A549 (cell line): ENCODE data around the gene UTF1. TPM values are rescaled to one million over a fixed set of nuclear protein-coding genes. Genes with fewer than 3 reads are reported as not detected.

Experiments used
- ATAC-seq, 2 experiments: fragments of 200-7000 bp in 1 of 2; fragments of >200 bp in 1 of 2; cut with Nextera tagmentation in 1 of 2; cut with Tn5 transposase in 1 of 2; 3 replicates each; pipeline versions ENCODE4 v1.8.0 to v1.9.1; 2018 to 2020; ENCODE audit warnings: mild to moderate bottlenecking in 1 of 2, moderate library complexity in 1 of 2
- CTCF ChIA-PET: fragments of 300-600 bp; sonication (Branson Sonifier 250); formaldehyde crosslinking; extraction: SDS; loops from one replicate; lab custom pipeline; 2021; ENCODE audit warnings: antibody characterized with exemption, inconsistent platforms; lab: Yijun Ruan, JAX
- POLR2A ChIA-PET: fragments of 350-600 bp; formaldehyde crosslinking; extraction: SDS; loops from one replicate; lab custom pipeline; 2021; ENCODE audit warnings: antibody characterized with exemption, inconsistent platforms; lab: Yijun Ruan, JAX
- DNase-seq, 2 experiments: peaks; one replicate each; pipeline versions ENCODE4 v3.0.0 to v3.0.0-alpha.2; 2011 to 2016; ENCODE audit warnings: low read depth in 1 of 2, low spot score in 1 of 2
- FAIRE-seq: peaks from 2 replicates; lab custom pipeline; 2011; peaks lifted over from hg19 to GRCh38; lab: Jason Lieb, UNC
- H3K27ac ChIP-seq, 2 experiments: fragments of >200 bp; sonication (Bioruptor Twin); formaldehyde crosslinking; 3 replicates each; pipeline ENCODE4 v1.5.1; 2016 to 2017
- H3K4me1 ChIP-seq: fragments of >200 bp; sonication (Bioruptor Twin); formaldehyde crosslinking; 3 replicates; pipeline ENCODE4 v1.6.1; 2016
- H3K4me2 ChIP-seq: fragments of >200 bp; sonication (Bioruptor Twin); formaldehyde crosslinking; 3 replicates; pipeline ENCODE4 v1.6.1; 2016
- H3K4me3 ChIP-seq: fragments of >200 bp; sonication (Bioruptor Twin); formaldehyde crosslinking; 3 replicates; pipeline ENCODE4 v1.5.1; 2016
- H3K9me3 ChIP-seq: fragments of >200 bp; sonication (Bioruptor Twin); formaldehyde crosslinking; 3 replicates; pipeline ENCODE4 v1.6.1; 2016
- ATOH8 ChIP-seq: fragments of 250-450 bp; sonication (Bioruptor Pico); IDR thresholded peaks from 2 replicates; pipeline ENCODE4 v1.5.0; 2020; ENCODE audit warnings: low read depth, mild to moderate bottlenecking, moderate library complexity
- CBX2 ChIP-seq: fragments of 200-600 bp; sonication (generic); IDR thresholded peaks from 2 replicates; pipeline ENCODE4 v1.6.1; 2016; ENCODE audit warnings: low read depth, mild to moderate bottlenecking, borderline replicate concordance
- CBX8 ChIP-seq: fragments of 200-600 bp; sonication (generic); IDR thresholded peaks from 2 replicates; pipeline ENCODE4 v1.6.1; 2016
- ELK1 ChIP-seq: fragments of 150-350 bp; IDR thresholded peaks from 2 replicates; pipeline ENCODE4 v1.6.1; 2014; ENCODE audit warnings: low read depth, mild to moderate bottlenecking, low read length
- FOSL2 ChIP-seq, 2 experiments: fragments of 450-650 bp in 1 of 2; fragments of >200 bp in 1 of 2; sonication (Bioruptor Twin) in 1 of 2; formaldehyde crosslinking; IDR thresholded peaks; 2 replicates each; pipeline versions ENCODE4 v1.5.0 to v1.6.1; 2016 to 2020; ENCODE audit warnings: mild to moderate bottlenecking in 1 of 2, moderate library complexity in 1 of 2
- FOXS1 ChIP-seq: fragments of 250-450 bp; sonication (Bioruptor Pico); IDR thresholded peaks from 2 replicates; pipeline ENCODE4 v1.5.0; 2020; ENCODE audit warnings: mild to moderate bottlenecking, moderate library complexity
- HDAC2 ChIP-seq: fragments of 200-600 bp; sonication (generic); IDR thresholded peaks from 2 replicates; pipeline ENCODE4 v1.6.1; 2016
- HEYL ChIP-seq: fragments of 250-450 bp; sonication (Bioruptor Pico); IDR thresholded peaks from 2 replicates; pipeline ENCODE4 v1.8.0; 2021; ENCODE audit warnings: mild to moderate bottlenecking, moderate library complexity
- HMGXB4 ChIP-seq: fragments of 250-450 bp; sonication (Bioruptor Pico); IDR thresholded peaks from 2 replicates; pipeline ENCODE4 v1.5.0; 2021; ENCODE audit warnings: mild to moderate bottlenecking, moderate library complexity, borderline replicate concordance
- HOXB13 ChIP-seq: fragments of 250-450 bp; sonication (Bioruptor Pico); IDR thresholded peaks from 2 replicates; pipeline ENCODE4 v1.5.0; 2020; ENCODE audit warnings: low read depth, mild to moderate bottlenecking, moderate library complexity
- JUNB ChIP-seq: fragments of >200 bp; sonication (Bioruptor Twin); formaldehyde crosslinking; IDR thresholded peaks from 2 replicates; pipeline ENCODE4 v1.6.1; 2016
- KDM1A ChIP-seq: fragments of 200-600 bp; sonication (generic); IDR thresholded peaks from 2 replicates; pipeline ENCODE4 v1.6.1; 2016; ENCODE audit warnings: low read depth, mild to moderate bottlenecking
- KDM5A ChIP-seq: fragments of 200-600 bp; sonication (generic); IDR thresholded peaks from 2 replicates; pipeline ENCODE4 v1.6.1; 2016; ENCODE audit warnings: antibody characterized with exemption, mild to moderate bottlenecking
- MAZ ChIP-seq: fragments of 150-350 bp; IDR thresholded peaks from 2 replicates; pipeline ENCODE4 v1.6.1; 2014; ENCODE audit warnings: antibody characterized with exemption, low read depth, low read length, borderline replicate concordance
- NFE2L2 ChIP-seq: fragments of 150-350 bp; conservative IDR thresholded peaks from 2 replicates; pipeline ENCODE4 v1.6.1; 2014; ENCODE audit warnings: low read length
- NPAS2 ChIP-seq: fragments of 250-450 bp; sonication (Bioruptor Pico); IDR thresholded peaks from 2 replicates; pipeline ENCODE4 v1.8.0; 2022; ENCODE audit warnings: mild to moderate bottlenecking, moderate library complexity, borderline replicate concordance
- NR3C1 ChIP-seq: fragments of >200 bp; sonication (Bioruptor Twin); formaldehyde crosslinking; IDR thresholded peaks from 3 replicates; pipeline ENCODE4 v1.6.1; 2017
- PBX3 ChIP-seq: IDR thresholded peaks from 2 replicates; pipeline ENCODE4 v1.6.1; 2012
- PHF8 ChIP-seq: fragments of 200-600 bp; sonication (generic); IDR thresholded peaks from 2 replicates; pipeline ENCODE4 v1.6.1; 2016; ENCODE audit warnings: low read depth, mild to moderate bottlenecking, antibody characterized with exemption, moderate library complexity, borderline replicate concordance
- POLR2A ChIP-seq: IDR thresholded peaks from 2 replicates; pipeline ENCODE4 v1.6.1; 2012; ENCODE audit warnings: mild to moderate bottlenecking, low read length
- RAD21 ChIP-seq, 2 experiments: fragments of >200 bp in 1 of 2; sonication (Bioruptor Twin) in 1 of 2; formaldehyde crosslinking in 1 of 2; IDR thresholded peaks in 1 of 2; conservative IDR thresholded peaks in 1 of 2; 2 replicates in 1 of 2; 3 replicates in 1 of 2; pipeline ENCODE4 v1.6.1; 2012 to 2018; ENCODE audit warnings: inconsistent platforms in 1 of 2
- RFX5 ChIP-seq: fragments of 450-650 bp; IDR thresholded peaks from 2 replicates; pipeline ENCODE4 v1.7.1; 2014; ENCODE audit warnings: antibody characterized with exemption, mild to moderate bottlenecking, moderate library complexity
- TP53 ChIP-seq: fragments of 250-450 bp; sonication (Bioruptor Pico); IDR thresholded peaks from 2 replicates; pipeline ENCODE4 v1.5.0; 2021; ENCODE audit warnings: mild to moderate bottlenecking, moderate library complexity
- ZC3H11A ChIP-seq: fragments of 450-650 bp; IDR thresholded peaks from 2 replicates; pipeline ENCODE4 v1.6.1; 2014; ENCODE audit warnings: antibody characterized with exemption, mild to moderate bottlenecking
- ZFP36 ChIP-seq: fragments of 450-650 bp; IDR thresholded peaks from 2 replicates; pipeline ENCODE4 v1.6.1; 2014; ENCODE audit warnings: borderline replicate concordance; ENCODE audit not compliant: partially characterized antibody
- ZNF302 ChIP-seq: fragments of 250-450 bp; sonication (Bioruptor Pico); IDR thresholded peaks from 2 replicates; pipeline ENCODE4 v1.9.0; 2021; ENCODE audit warnings: inconsistent platforms, mild to moderate bottlenecking, moderate library complexity
- WGBS: methylation state at CpG from one replicate; pipeline ENCODE4 v1.1.6; 2017; ENCODE audit errors: missing lambda C conversion rate; 5-methylcytosine and 5-hydroxymethylcytosine counted together
- polyA plus RNA-seq, 4 experiments: library from polyadenylated mRNA; depleted of rRNA in 3 of 4; stranded (reverse); fragments of >200 nt; fragmentation: RNase III in 1 of 4; extraction: RNeasy Plus Mini Kit Qiagen cat#74134 plus additional on column Dnase treatment in 1 of 4; gene quantifications; 2 replicates in 3 of 4; 3 replicates in 1 of 4; pipeline ENCODE4 v1.2.3, GENCODE V29; 2011 to 2017

Gene UTF1
- polyA plus RNA-seq, 2 of the 4 experiments (the other 2 are of a cell fraction): not detected

GRCh38 chr10:133249094-133249780 is 19.2 kb downstream of the UTF1 start:
- DNase-seq (no peak), FAIRE-seq (no peak), ATAC-seq (peak; percentile 12 to 20; a peak in 1 of 6 replicates)
- H3K4me1 ChIP-seq: peaks cover 8% of the 10 kb centered on the region
- ChIA-PET CTCF (no interaction called here), POLR2A (interaction anchor here (0.6 kb wide), 1 partner anchor 99 kb away, joined by 3 read pairs; no protein-coding TSS in a partner anchor)
- TF ChIP-seq JUNB (no peak), MAZ (no peak), ZFP36 (no peak), NFE2L2 (no peak), ZNF302 (no peak), POLR2A (no peak), HMGXB4 (CRISPR knock-in tag) (no peak), PBX3 (no peak), KDM1A (no peak)
- 64% methylated on average over 6 of the region's 21 CpGs for WGBS
- no peak overlapping the region for H3K4me3 ChIP-seq
- no peaks in the 10 kb centered on the region for H3K9me3 ChIP-seq
- no peak overlapping the region for H3K4me2 ChIP-seq
- no peak overlapping the region for H3K27ac ChIP-seq

GRCh38 chr10:133249975-133250754 is 20.1 kb downstream of the UTF1 start:
- TF ChIP-seq TP53 (no peak), KDM1A (no peak), ATOH8 (CRISPR knock-in tag) (no peak), HEYL (CRISPR knock-in tag) (no peak), FOXS1 (CRISPR knock-in tag) (no peak), HDAC2 (no peak), CBX2 (no peak), HOXB13 (CRISPR knock-in tag) (no peak), POLR2A (no peak), HMGXB4 (CRISPR knock-in tag) (no peak), PHF8 (no peak), NPAS2 (CRISPR knock-in tag) (no peak), FOSL2 (IDR thresholded peaks at IDR 0.05) (no peak), FOSL2 (CRISPR knock-in tag; IDR thresholded peaks at IDR 0.05) (no peak), ELK1 (no peak), NR3C1 (no peak), ZC3H11A (no peak), RFX5 (no peak), CBX8 (no peak), KDM5A (no peak), RAD21 (conservative IDR thresholded peaks at IDR 0.05 in 1 of 2, IDR thresholded peaks at IDR 0.05 in 1 of 2) (no peak)
- TF ChIP-seq, all 56 proteins: peak for 0
- ChIA-PET POLR2A (interaction anchor here (0.6 kb wide), 1 partner anchor 98 kb away, joined by 3 read pairs; no protein-coding TSS in a partner anchor), CTCF (no interaction called here)
- Histone ChIP-seq H3K27ac (no peak overlapping the region), H3K4me1 (peaks cover 8% of the 10 kb centered on the region), H3K9me3 (no peaks in the 10 kb centered on the region), H3K4me2 (no peak overlapping the region), H3K4me3 (no peak overlapping the region)
- DNase-seq (no peak), FAIRE-seq (no peak), ATAC-seq (peak in 1 of 2 experiments; percentile 17; a peak in 1 of 6 replicates)
- WGBS: 38% methylated on average over 11 of the region's 11 CpGs
